Right lobe of liver (tissue), 4 donors: ENCODE data around the gene SLX4IP.

ENCODE experiments used
- CTCF ChIP-seq, 4 donors: fragments of 200-600 bp in 3 of 4; fragments of 450-650 bp in 1 of 4; IDR thresholded peaks; one replicate each; pipeline versions ENCODE4 v1.5.1 to v1.8.0; 2016 to 2022; ENCODE audit warnings: antibody characterized with exemption in 4 of 4, mild to moderate bottlenecking in 2 of 4
- POLR2A ChIP-seq: fragments of 450-650 bp; IDR thresholded peaks from one replicate; pipeline ENCODE4 v1.6.1; 2017; ENCODE audit warnings: antibody characterized with exemption, mild to moderate bottlenecking
- donor health status: DM: no; HTN: no; CAD: no.
- donor health status: DM: no; HTN: no; CAD: no.
- donor health status: DM: no; HTN: yes; CAD: no.

DNA sequence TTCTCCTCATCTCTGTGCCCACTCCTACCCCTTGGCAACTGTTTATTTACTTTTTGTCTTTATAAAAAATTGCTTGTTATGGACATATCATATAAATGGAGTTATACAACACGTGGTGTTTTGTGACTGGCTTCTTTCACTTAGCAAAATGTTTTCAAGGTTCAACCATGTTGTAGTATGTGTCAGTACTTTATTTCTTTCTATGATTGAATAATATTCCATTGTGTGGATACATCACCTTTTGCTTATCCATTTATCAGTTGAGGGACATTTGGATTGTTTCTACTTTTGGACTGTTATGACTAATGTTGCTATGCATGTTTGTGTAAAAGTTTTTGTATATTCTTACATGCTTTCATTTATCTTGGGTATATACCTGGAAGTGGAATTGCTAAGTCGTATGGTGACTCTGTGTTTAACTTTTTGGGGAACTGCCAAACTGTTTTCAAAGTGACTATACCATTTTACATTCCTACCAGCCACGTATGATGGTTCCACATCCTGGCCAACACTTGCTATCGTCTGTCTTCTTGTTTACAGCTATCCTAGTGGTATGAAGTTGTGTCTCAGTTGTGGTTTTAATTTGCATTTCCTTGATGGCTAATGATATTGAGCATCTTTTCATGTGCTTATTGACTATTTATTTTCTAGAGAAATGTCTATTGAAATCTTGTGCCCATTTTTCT lies 84.4 kb downstream of the SLX4IP start:
- TF ChIP-seq CTCF (IDR thresholded peaks at IDR 0.05) (no peak), POLR2A (no peak)
